GM19193 (cell line): Measurements from ENCODE around the gene CYB5R2.
A peak's percentile ranks its signal among the peaks of the same experiment; 100 is the strongest.

Experiments
- POLR2A ChIP-seq: IDR thresholded peaks from 4 replicates; pipeline ENCODE4 v1.6.1; 2011; ENCODE audit not compliant: insufficient read depth, insufficient read length; ENCODE audit errors: extremely low read depth

Gene CYB5R2

DNA sequence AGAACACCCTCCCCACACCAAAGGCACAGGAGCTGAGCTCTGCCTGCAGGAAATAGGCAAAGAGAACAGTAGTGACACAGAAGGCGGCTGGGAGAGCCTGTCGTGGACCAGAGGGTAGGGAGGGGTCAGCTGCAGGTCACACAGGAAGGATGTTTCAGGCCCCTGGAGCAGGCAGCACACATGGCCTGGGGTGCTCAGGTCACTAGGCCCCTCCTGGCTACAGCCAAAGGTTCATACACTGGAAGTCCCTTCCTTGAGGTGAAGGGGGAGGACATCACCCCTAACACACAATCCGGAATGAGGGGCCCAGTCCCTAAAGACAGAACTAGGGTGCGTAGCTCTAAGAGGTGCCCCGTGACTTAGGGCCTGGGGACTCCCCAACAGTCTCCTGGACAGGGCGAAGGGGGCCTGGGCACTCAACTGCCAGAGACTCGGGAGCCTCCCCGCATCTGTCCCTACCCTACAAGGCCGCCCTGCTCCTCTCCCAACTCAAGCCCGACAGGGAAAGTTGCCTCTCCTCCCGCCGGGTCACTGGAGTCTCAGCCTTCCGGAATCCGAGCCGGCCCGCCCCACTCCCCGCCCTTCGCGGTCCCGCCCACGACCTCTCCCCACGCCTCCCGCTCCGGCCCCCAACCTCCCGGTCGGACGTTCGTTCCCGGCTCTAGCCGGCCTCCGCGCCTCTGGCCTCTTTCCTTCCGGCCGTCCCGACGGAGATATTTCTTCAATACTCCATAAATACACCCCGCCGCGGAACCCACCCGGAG is at the start of gene CYB5R2:
CYB5R2 (minus strand) TSS at position 541 of the 764 bp plus-strand sequence. CDS start 675 bp downstream, outside the sequence.
- peak; percentile 35 for TF ChIP-seq POLR2A

DNA sequence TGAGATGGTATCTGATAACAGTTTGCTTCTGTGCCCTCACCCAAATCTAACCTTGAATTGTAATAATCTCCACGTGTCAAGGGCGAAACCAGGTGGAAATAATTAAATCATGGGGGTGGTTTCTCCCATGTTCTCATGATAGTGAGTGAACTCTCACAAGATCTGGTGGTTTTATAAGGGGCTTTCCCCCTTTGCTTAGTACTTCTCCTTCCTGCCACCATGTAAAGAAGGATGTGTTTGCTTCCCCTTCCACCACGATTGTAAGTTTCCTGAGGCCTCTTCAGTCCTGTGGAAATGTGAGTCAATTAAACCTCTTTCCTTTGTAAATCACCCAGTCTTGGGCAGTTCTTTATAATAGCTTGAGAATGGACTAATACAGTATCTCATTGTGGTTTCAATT is 41.5 kb upstream of the CYB5R2 start:
- TF ChIP-seq POLR2A = no peak

- no peak for TF ChIP-seq POLR2A
These were observed 33.1 kb upstream of the CYB5R2 start, which contains the start of gene OVCH2 for GRCh38 chr11:7706377-7706776. OVCH2 (minus strand) TSS chr11:7706477; CDS start chr11:7706394, 83 bp downstream.

DNA sequence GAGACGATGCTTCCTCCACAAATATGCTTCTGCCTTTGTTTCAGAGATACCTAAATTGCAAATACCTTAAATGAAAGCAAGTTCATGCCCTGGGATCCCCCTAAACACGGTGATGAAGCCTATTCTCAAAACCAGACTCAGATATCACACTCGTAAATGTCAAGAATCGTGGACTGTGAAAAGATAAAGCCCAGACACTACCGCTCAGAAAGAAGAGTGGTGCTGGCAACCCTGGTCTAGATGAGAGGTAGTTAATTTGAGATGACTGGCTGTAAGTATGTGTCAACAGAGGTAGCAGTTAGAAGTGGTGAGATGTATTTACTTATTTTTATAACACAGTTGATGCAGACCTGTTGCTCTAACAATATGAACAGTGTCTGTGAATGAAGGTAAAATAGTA is 30.4 kb upstream of the CYB5R2 start:
- TF ChIP-seq POLR2A = no peak

DNA sequence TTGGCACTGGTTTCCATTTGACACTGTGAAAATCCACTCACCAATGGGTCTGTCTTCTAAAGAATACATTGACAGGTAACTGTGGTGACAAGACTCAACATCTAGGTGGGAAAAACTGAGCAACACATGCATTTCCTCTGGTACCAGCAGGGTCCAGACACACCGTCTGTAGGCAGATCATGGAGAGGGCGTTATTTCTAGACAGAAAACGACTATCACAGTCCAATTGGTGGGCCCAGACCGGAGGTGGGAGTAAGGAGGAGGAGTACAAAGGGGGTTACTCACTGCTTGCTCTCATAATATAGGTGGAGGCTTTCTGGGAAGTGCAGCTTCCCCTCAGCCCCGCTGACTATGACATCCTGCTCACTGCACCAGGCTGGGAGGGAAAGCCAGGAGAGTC is 23.1 kb upstream of the CYB5R2 start:
- TF ChIP-seq POLR2A = no peak

- TF ChIP-seq POLR2A = no peak
These were observed 20.9 kb upstream of the CYB5R2 start for GRCh38 chr11:7694235-7694634.

GRCh38 chr11:7692426-7692825 is 19.1 kb upstream of the CYB5R2 start:
- TF ChIP-seq POLR2A = no peak

DNA sequence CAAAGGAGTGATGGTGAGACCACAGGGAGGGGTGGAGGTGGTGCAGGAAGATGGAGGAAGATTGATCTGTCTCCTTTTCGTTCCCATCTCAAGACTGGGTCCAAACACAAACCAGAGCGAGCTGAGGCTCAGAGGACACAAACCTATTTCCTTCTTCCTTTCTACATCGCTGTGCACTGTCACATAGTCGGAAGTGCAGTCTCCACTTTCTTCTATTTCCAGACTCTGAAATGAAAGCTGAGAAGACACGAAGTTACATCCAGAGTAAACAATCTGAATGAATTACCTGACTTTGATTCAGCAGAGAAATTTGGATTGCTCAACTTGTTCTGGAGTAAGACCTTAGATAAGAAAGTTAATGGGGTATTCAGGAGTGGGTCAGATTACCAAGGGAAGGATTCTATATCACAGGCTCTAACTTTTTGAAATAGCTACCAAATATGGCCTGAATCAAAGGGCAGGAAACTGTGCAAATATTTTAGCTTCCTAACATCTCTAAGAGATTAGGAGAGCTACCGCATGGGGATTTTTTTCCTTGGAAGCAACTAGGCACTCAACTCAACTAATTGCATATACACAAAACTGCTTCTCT is 18.6 kb upstream of the CYB5R2 start:
- no peak for TF ChIP-seq POLR2A

GRCh38 chr11:7690648-7691047 is 17.3 kb upstream of the CYB5R2 start:
- TF ChIP-seq POLR2A = no peak

GRCh38 chr11:7689239-7689638 is 15.9 kb upstream of the CYB5R2 start:
- TF ChIP-seq POLR2A = no peak

- TF ChIP-seq POLR2A = no peak
These were observed 15.0 kb upstream of the CYB5R2 start for GRCh38 chr11:7688238-7688826.

DNA sequence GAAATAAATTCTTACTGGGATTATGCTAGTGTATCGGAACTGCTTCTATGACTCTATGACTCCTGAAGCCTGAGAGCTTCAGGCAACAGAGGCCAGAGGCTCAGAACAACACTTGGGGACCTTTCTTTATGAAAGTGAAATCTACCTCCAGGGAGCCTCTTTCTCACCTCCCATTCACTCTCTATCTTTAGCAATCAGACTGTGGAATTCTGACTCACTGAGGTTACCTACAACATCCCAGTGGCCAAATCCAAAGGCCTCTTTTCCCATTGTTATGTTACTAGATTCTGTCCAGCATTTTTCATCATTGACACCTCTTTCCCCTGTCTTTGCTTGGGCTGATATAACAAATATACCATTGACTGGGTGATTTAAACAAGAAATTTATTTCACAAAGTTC is 14.1 kb upstream of the CYB5R2 start:
- no peak for TF ChIP-seq POLR2A

DNA sequence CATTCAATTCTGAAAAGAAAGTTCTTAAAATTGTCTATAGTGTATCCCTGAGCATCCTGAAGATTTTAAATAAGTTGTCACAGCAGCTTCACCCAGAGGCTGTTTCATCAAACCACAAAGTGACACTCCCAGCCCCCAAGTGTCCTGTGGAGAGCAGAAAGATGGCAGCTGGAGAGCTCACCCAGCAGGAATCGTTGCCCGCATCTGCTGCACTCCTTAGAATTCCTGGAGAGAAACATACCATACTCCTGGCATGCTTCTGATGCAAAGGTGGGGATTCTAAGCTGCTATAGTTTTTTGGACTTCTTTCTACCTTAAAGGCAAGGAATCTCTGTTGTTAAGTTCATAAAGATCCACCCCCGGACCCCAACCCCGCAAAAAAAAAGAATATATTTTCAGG is 13.5 kb upstream of the CYB5R2 start:
- TF ChIP-seq POLR2A = no peak

DNA sequence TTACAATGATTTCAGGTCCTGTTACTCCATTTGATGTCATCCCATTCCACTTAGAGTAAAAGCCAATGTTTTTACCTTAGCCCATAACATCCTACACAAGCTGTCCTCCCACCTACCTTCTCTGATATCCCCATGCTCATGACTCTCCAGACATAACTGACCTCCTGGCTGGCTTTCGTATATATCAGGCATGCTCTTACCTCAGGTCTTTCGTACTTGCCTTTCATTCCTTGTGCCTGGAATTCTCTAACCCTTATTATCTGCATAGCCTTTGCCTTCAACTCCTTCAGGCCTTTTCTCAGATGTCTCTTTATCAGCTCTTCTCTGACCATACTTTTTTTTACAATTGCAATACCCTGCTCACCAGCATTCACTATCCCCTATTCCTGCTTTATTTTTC is 10.3 kb upstream of the CYB5R2 start:
- TF ChIP-seq POLR2A = no peak

DNA sequence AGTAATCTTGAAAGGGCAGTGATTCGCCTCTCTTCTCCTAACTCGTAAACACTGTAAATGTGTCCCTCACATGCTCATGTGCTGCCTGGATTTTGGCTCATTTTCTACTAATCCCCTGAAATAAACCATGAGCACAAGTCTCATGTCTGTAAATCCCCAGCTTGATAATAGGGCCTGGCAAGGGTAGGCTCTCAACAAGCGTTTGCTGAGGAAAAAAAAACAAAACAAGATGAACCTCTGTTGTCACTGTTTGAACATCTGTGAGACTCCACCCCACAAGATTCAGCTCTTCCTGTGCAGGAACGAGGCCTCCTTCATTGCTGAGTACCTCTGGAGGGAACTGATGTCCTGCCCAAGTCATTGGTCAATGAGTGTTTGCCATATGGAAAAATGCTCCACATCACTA is 4.5 kb upstream of the CYB5R2 start:
- no peak for TF ChIP-seq POLR2A

DNA sequence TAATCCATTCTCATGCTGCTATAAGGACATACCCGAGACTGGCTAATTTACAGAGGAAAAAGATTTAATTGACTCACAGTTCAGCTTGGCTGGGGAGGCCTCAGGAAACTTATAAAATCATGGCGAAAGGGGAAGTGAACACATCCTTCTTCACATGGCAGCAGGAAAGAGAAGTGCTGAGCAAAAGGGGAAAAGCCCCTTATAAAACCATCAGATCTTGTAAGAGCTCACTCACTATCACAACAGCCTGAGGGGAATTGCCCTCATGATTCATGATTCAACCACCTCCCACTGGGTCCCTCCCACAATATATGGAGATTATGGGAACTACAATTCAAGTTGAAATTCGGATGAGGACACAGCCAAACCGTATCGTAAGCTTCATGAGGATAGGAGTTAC is 3.8 kb upstream of the CYB5R2 start:
- TF ChIP-seq POLR2A = no peak
